ENCODE measurements around the gene NPC1L1. TPM values are rescaled to one million over a fixed set of nuclear protein-coding genes. Genes with fewer than 3 reads are reported as not detected.

Gene NPC1L1
- polyA plus RNA-seq, 3 donors = 0.04 TPM; not detected in 2

GRCh38 chr7:44575054-44575453 lies 33.9 kb upstream of the NPC1L1 start:
- H3K36me3 ChIP-seq (replicated peaks in 1 of 2; ENCODE audit: control insufficient read depth in 1 of 2, insufficient read depth in 2 of 2, low read length in 2 of 2) = peaks cover 54 to 63% of the 10 kb centered on the region in 2 donors
- no peak overlapping the region for H2AFZ ChIP-seq (ENCODE audit: insufficient read depth, low read depth, low read length, poor library complexity, severe bottlenecking)
- peak overlapping the region; percentile 86 for H3K4me2 ChIP-seq (replicated peaks; ENCODE audit: extremely low read depth, low read length, poor library complexity, severe bottlenecking)
- no peak for TF ChIP-seq CTCF (IDR thresholded peaks at IDR 0.05)
- H3K9ac ChIP-seq (ENCODE audit: insufficient read depth, low read length, poor library complexity, severe bottlenecking) = no peak overlapping the region
- peaks cover 2% of the 10 kb centered on the region for H4K20me1 ChIP-seq (ENCODE audit: insufficient read depth, low read length)
- Mint-ChIP-seq H3K36me3 (peaks cover 56 to 70% of the 10 kb centered on the region in 2 donors), H3K4me3 (no peak overlapping the region), H3K9me3 (no peaks in the 10 kb centered on the region), H3K4me1 (peaks cover 28% of the 10 kb centered on the region), H3K27me3 (ENCODE audit: low read depth in 3 of 3) (no peaks in the 10 kb centered on the region), H3K27ac (peak overlapping the region in 6 of 7 donors; percentile 23 to 99 (median 62))
- H3K79me2 ChIP-seq (ENCODE audit: insufficient read depth, low read length) = peaks cover 53% of the 10 kb centered on the region
- H3K4me3 ChIP-seq (replicated peaks in 1 of 3; ENCODE audit: low read depth in 2 of 3, low read length in 3 of 3) = peak overlapping the region in 1 of 3 experiments; percentile 88
- DNase-seq = no peak
- H3K4me1 ChIP-seq (ENCODE audit: control insufficient read depth in 1 of 2, insufficient read depth in 2 of 2, low read length in 2 of 2) = peaks cover 20 to 23% of the 10 kb centered on the region in 2 donors
- peak overlapping the region in 1 of 2 donors; percentile 97 for H3K27ac ChIP-seq (ENCODE audit: low read depth in 1 of 2, low read length in 2 of 2)
- H3K9me3 ChIP-seq (replicated peaks in 1 of 2; ENCODE audit: control insufficient read depth in 1 of 2, insufficient read depth in 1 of 2, low read length in 2 of 2) = no peaks in the 10 kb centered on the region
- intact Hi-C loops (cut with micrococcal nuclease) = loop anchor here (10.0 kb wide), 2 partner anchors 540 to 740 kb away; partner anchors contain the start of gene TBRG4 (in 1 of the 2)
- H3K27me3 ChIP-seq (ENCODE audit: control insufficient read depth in 2 of 2, insufficient read depth in 2 of 2, low read length in 2 of 2) = no peaks in the 10 kb centered on the region

- no peak for TF ChIP-seq CTCF (IDR thresholded peaks at IDR 0.05)
- peaks cover 56 to 70% of the 10 kb centered on the region in 2 donors for H3K36me3 Mint-ChIP-seq
- peaks cover 20 to 23% of the 10 kb centered on the region in 2 donors for H3K4me1 ChIP-seq (ENCODE audit: control insufficient read depth in 1 of 2, insufficient read depth in 2 of 2, low read length in 2 of 2)
- peak overlapping the region; percentile 97 for H2AFZ ChIP-seq (ENCODE audit: insufficient read depth, low read depth, low read length, poor library complexity, severe bottlenecking)
- H3K36me3 ChIP-seq (replicated peaks in 1 of 2; ENCODE audit: control insufficient read depth in 1 of 2, insufficient read depth in 2 of 2, low read length in 2 of 2) = peaks cover 54 to 63% of the 10 kb centered on the region in 2 donors
- peaks cover 47% of the 10 kb centered on the region for H3K79me2 ChIP-seq (ENCODE audit: insufficient read depth, low read length)
- H3K9me3 ChIP-seq (replicated peaks in 1 of 2; ENCODE audit: control insufficient read depth in 1 of 2, insufficient read depth in 1 of 2, low read length in 2 of 2) = no peaks in the 10 kb centered on the region
- H3K27me3 Mint-ChIP-seq (ENCODE audit: low read depth in 3 of 3) = no peaks in the 10 kb centered on the region
- H3K9ac ChIP-seq (ENCODE audit: insufficient read depth, low read length, poor library complexity, severe bottlenecking) = peak overlapping the region; percentile 84
- no peaks in the 10 kb centered on the region for H3K9me3 Mint-ChIP-seq
- H3K4me2 ChIP-seq (replicated peaks; ENCODE audit: extremely low read depth, low read length, poor library complexity, severe bottlenecking) = peak overlapping the region; percentile 86
- H3K27ac Mint-ChIP-seq = peak overlapping the region; percentile 95 to 99 (median 97)
- no peak for DNase-seq
- peaks cover 26% of the 10 kb centered on the region for H3K4me1 Mint-ChIP-seq
- peak overlapping the region; percentile 65 to 88 (median 80) for H3K4me3 ChIP-seq (replicated peaks in 1 of 3; ENCODE audit: low read depth in 2 of 3, low read length in 3 of 3)
- intact Hi-C loops (cut with micrococcal nuclease) = loop anchor here (5.0 to 10.0 kb wide), 4 partner anchors 82 to 740 kb away; partner anchors contain the start of genes NUDCD3 (in 1 of the 2), TBRG4 (in 1 of the 2) and ZMIZ2 (in 1 of the 2)
- peak overlapping the region; percentile 93 to 98 for H3K4me3 Mint-ChIP-seq
- peak overlapping the region; percentile 75 to 97 for H3K27ac ChIP-seq (ENCODE audit: low read depth in 1 of 2, low read length in 2 of 2)
- H4K20me1 ChIP-seq (ENCODE audit: insufficient read depth, low read length) = peaks cover 5% of the 10 kb centered on the region
- 28% methylated on average over 8 of the region's 18 CpGs for WGBS (ENCODE audit: insufficient coverage)
- H3K27me3 ChIP-seq (ENCODE audit: control insufficient read depth in 2 of 2, insufficient read depth in 2 of 2, low read length in 2 of 2) = no peaks in the 10 kb centered on the region
These were observed 33.2 kb upstream of the NPC1L1 start for GRCh38 chr7:44574287-44574872.

All from CD14-positive monocyte (primary cell).